ENCODE measurements around the gene CMIP. TPM values are rescaled to one million over a fixed set of nuclear protein-coding genes. Genes with fewer than 3 reads are reported as not detected.

CMIP gene
- total RNA-seq, 1 donor from 2014 or later = 72.7 TPM

DNA sequence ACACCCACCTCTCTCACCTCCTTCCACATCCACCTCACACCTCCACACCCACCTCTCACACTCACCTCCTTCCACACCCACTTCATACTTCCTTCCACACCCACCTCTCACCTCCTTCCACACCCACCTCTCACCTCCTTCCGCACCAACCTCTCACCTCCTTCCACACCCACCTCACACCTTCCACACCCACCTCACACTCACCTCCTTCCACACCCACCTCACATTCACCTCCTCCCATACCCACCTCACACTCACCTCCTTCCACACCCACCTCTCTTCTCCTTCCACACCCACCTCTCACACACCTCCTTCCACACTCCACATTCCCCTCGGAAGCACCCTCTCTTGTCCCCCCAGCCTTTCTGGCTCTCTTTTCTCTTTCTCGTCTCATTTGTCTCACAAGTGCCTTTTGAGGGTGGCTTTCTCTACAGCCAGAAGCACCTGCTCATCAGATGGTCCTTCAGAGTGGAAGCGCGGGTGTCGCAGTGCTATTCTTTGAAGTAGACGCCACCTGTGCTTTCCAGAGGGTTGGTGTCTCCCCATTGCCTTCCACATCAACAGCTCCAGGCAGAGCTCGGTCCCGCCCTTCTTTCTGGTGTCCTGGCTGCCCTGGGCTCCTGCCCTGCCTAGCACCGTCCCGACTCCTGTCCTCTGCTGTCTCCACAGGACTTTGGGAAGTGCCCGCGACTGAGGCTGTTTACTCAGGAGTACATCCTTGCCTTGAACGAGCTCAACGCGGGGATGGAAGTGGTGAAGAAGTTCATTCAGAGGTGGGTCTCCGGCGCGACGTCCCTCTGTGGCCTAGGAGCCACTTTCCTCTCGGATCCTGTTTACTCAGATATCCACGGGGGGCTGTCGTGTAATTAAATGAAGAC, 225.1 kb downstream of the CMIP start:
- intact Hi-C loops (cut with DNase I) = no loop called here
- DNase-seq (ENCODE audit: low spot score) (no peak), ATAC-seq (no peak)

DNA sequence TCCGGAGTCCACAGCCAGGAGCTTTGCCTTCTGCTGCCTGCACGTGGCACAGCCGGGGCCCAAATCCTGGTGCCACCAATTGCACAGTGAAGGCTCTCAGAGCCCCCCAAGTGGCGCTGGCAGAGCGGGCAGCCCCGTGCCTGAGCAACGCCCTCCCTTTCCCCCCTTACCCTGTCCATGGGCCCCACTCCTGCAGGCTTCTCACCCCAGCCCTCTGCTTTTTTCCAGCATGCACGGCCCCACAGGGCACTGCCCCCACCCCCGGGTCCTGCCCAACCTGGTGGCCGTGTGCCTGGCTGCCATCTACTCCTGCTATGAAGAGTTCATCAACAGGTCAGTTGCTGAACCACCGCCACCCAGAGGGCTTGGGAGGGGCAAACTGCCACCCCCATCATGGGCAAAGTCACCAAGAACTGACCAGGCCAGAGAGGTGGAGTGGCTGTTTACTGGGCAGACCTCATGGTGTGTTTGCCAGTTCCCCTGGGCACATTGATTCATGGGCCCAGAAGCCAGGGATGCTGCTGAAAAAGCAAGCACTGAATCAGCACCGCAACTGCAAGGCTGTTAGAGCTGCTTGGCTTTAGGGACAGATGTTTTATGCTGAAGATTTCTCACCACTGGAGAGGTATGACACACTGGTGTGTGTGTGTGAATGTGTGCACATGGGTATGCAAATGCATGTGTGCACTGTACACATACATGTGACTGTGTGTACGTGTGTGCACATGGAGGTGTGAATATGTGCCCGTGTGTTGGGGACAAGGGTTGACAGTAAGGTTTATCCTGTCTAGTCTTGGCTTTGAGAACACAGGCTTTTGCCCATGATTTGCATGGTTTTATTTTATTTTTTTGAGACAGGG, 227.4 kb downstream of the CMIP start:
- DNase-seq (ENCODE audit: low spot score) (no peak), ATAC-seq (no peak)
- intact Hi-C loops (cut with DNase I) = no loop called here

DNA sequence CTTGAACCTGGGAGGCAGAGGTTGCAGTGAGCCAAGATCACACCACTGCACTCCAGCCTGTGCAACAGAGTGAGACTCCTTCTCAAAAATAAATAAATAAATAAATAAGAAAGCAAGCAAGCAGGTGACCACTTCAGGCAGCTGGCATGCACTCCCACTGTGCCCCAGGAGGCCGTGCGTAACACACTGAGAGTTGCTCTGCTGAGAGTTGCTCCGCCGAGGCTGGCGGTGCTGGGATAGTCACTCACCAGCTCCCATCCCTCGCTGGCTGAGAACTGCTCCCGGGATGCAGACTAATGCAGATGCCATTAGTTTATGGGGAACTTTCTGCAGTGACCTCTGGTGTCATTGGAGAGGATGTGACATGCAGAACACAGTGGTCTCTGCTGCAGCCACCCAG, 228.8 kb downstream of the CMIP start:
- intact Hi-C loops (cut with DNase I) = no loop called here
- DNase-seq (ENCODE audit: low spot score) (no peak), ATAC-seq (no peak)

DNA sequence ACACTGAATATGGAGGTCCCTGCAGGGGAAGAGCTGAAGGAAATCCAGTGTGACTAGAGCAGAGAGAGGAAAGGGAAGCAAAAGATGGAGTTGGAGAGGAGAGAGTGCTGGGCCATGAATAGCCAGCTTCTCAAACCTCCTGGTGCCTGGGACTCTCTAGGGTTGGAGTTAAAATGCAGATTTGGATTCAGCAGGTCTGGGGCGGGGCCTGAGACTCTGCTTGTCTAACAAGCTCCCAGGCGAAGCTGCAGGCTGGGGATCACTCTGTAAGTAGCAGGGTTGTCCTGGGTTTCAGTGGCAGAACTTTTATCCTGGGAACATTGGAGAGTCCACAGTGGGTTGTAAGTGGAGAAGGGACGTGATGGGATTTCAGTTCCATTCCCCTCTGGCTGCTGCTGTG, 231.1 kb downstream of the CMIP start:
- DNase-seq (ENCODE audit: low spot score) (no peak), ATAC-seq (no peak)
- intact Hi-C loops (cut with DNase I) = no loop called here

DNA sequence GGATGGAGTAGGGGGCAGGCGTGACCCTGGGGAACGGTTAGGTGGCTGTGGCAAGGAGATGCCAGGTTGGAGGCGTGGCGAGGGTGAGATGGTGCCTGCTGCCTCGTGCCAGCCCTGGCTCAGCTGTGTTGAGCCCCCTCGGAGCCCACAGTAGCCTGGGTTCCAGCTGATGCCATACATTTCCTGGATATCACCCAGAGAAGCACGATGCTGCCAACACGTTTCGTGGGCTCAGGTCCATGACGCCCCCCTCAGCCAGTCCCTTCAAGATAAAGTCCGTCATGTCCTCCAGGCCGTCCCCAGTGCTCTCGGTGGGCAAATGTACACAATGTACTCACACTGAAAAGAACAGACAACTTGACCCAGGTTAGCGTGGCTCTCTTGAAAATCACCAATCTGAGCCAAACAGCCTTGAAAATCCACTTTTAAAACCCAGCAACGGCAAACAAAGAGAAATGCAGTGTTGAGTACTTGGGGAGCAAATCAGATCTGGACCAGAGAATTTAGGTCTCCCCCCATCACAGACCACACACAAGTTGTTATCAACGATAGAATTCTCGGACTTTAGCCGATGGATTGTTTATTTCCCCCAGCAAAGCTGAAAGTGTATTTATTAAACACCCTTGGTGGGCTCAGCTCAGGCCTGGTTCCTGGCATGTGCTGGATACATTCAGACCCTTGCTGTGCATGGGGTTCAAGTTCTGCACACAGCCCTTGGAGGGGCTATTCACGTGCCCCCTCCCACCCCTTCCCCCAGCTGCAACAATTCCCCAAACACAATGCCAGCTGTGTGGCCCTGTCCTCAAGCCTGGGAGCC, 231.7 kb downstream of the CMIP start:
- ATAC-seq (peak; percentile 47), DNase-seq (ENCODE audit: low spot score) (no peak)
- intact Hi-C loops (cut with DNase I) = no loop called here

DNA sequence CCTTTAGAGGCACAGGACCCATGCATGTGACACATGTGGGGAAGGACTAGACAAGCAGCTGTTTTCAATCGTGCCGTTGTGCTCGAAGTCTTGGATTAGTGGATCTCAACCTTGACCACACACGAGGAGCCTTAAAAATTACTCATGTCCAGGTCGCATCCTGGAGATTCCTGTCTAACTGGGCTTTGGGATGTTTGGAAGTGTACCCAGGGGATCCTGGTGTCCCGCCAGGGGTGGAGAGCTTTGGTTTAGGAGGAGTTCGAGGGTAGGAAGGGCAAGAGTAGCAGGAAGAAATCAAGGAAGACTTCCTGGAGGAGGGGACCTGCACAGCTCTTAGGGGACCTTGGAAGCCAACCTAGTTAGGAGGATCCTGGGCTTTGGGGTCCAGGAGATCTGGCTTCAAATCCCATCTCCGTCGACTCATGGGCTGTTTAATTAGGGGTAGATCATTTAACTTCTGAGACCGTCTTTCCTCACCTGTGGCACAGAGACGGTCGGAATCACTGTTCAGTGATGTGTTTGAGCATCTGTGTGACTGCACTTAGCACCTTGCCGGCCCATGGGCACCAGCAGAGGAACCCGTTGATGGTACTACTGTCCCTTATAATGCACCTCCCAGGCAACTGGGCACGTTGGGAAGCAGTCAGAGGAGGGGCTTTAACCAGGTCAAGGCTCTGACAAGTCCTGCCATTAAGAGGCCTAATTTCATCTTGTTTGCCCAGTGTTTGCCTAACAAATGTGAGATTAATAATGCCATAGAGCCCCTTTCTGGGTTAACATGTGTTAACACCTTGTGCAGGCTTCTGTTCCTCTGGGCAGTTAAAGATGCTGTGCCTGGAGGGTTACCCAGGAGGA, 232.5 kb downstream of the CMIP start:
- DNase-seq (ENCODE audit: low spot score) (no peak), ATAC-seq (no peak)
- intact Hi-C loops (cut with DNase I) = no loop called here

DNA sequence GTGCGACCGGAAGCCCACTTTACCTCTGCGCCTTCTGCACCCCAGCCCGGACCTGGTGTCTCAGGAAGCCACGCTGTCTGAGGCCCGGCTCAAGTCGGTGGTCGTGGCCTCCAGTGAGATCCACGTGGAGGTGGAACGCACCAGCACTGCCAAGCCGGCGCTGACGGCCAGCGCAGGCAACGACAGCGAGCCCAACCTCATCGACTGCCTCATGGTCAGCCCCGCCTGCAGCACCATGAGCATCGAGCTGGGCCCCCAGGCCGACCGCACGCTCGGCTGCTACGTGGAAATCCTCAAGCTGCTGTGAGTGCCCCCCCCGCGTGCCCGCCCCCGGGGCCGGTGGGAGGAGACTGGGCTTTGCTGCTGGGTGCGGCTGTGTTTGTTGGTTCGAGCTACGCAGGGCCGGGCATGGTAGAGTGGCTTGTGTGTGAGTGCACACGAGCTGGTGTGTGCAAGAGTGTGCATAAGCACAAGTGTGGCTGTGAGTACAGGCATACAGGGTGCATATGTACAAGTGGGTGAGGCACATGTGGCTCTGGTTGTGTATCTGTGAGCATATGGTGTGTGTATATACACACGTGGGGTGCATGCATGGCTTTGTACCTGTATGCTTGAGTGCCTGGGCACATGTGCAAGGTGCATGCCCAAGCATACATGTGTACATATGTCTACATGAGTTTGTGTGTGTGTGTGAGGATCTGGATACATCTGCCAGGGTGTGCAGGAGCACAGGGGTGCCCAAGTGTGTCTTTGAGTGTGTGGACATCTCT, 233.9 kb downstream of the CMIP start:
- ATAC-seq (peak; percentile 1), DNase-seq (ENCODE audit: low spot score) (no peak)
- intact Hi-C loops (cut with DNase I) = no loop called here

DNA sequence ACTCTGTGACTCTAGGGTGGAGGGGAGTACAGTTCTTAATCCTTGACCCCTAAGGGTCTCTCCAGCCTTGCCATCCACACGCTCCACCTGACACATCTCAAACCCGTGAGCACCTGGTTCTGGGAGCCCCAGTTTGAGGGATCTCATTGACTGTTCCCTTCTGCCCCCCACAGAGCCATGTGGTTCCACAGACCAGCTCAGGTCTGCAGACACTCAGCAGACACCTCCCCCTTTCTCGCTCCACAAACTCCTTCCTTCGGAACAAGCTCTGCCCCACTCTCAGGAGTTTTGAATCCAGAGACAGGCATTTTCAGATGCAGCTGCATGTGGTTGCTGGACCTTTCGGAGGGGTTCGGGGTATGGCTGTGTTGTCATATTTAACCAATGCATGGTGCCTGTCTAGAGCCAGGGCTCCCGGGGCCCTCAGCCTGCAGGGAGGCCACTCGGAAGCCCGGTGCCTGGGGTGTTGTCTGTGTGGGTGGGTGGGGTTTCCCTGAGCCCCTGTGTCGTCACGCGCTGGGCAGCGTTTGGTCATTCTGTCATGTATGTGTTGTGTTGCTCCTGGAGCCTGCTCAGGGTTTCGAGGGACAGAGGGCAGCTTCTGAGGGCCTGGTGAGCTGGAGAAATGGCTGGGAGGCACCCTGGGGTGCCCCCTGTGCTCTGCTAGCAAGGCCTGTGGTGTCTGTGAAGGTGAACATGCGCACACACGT, 235.3 kb downstream of the CMIP start:
- DNase-seq (ENCODE audit: low spot score) = no peak
- ATAC-seq = peak; percentile 8
- intact Hi-C loops (cut with DNase I) = no loop called here

DNA sequence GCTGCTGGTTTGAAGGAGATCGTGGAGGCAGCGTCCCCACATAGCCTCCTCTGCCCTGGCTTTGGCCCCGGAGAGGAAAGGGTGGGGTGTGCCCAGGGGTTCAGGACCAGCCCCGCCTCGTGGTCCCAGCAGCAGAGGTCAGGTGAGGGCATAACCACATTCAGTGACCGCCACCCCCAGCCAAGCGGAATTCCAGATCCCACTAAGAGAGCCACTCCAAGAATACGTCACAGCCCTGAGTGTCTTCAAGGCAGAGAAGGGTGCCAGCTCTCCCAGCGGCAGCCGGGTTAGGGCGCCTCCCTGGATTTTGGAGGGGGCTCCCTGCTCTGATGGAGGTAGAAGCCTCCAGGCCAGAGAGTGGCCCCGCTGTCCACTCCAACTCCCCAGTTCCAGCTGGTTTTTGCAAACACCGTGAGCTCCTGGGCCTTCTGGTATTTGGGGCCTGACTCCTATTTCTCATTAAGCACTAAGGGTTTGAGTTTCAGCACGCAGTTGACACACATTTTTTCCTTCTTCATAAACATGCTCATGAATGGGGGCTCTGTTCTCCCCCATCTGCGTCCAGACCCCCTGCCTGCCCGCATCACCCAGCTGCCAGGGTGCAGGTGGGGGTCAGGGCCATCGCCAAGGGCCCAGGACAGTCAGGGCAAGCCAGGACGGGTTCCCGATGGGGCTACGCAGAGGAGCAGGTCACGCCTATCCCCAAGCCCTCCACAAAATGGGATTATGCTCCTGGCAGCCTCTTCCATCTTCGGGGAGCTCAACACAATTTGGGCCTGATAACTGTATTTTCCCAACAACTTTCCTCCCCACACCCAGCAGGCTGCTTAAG, 236.1 kb downstream of the CMIP start:
- intact Hi-C loops (cut with DNase I) = no loop called here
- ATAC-seq (peak; percentile 74), DNase-seq (ENCODE audit: low spot score) (no peak)

DNA sequence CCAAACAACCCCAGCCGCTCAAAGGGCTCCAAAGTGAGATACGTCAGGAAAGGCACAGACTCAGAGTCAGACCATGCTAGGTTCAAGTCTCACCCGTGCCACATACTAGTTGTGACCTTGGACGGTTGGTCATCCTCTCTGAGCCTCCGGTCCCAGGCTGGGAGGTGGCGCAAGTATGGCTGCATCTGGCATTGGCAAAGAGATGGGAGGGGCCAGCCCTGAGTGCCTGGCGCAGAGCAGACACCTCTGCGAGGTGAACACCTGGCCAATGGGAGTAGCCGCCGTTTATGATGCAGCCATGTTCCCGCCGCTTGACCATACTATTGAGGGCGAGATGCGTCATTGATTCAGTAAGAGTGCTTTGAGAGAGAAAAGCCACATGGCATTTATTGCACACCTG, 236.7 kb downstream of the CMIP start:
- no peak for ATAC-seq
- DNase-seq (ENCODE audit: low spot score) = no peak
- intact Hi-C loops (cut with DNase I) = no loop called here

DNA sequence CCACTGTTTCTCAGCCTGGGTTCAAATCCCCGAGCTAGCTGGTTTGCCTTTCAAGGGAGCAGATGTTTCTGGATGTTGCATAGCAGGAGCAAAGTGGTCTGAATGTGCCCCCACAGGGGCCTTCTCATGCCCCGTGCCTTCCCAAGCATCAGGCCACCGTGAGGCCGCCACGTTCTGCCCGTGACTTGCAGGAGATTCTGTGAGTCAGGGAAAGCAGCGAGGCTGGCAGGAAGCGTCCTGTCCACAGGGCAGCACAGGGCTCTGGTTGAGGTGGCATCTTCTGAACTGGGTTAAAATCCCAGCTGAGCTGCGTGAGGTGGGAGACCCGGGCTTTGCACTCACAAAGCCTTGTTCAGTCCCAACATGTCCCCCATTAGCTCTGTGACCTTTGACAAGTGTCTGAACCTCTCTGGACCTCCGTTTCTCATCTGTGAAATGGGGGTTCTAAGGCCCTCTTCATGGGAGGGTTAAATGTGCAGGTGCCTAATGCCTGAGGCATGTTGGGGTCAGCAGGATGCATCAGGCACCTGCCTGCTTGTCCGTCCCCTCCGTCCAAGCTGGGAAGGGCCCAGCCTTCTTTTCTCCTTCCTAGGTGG, 239.7 kb downstream of the CMIP start:
- no peak for DNase-seq (ENCODE audit: low spot score)
- no peak for ATAC-seq
- intact Hi-C loops (cut with DNase I) = no loop called here

DNA sequence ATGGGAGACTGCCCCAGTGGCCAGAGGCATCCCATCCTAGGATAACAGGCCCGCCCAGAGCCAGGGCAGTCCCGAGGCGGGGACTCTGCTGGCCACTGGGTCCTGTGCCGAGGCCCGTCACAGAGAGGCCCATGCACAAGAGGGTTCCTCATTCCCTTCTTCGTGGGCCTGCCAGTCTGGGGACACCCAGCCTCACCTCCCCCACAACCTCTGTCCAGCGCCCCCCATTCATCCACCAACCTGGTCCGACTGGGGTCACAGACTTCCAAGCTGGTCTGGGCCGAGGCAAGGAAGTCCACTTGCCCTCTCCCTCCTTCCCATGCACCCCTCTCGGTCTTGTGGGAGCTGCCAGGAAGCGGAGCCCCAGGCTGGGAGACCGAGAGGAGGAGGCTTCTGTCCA, 240.3 kb downstream of the CMIP start:
- no peak for ATAC-seq
- intact Hi-C loops (cut with DNase I) = no loop called here
- no peak for DNase-seq (ENCODE audit: low spot score)

DNA sequence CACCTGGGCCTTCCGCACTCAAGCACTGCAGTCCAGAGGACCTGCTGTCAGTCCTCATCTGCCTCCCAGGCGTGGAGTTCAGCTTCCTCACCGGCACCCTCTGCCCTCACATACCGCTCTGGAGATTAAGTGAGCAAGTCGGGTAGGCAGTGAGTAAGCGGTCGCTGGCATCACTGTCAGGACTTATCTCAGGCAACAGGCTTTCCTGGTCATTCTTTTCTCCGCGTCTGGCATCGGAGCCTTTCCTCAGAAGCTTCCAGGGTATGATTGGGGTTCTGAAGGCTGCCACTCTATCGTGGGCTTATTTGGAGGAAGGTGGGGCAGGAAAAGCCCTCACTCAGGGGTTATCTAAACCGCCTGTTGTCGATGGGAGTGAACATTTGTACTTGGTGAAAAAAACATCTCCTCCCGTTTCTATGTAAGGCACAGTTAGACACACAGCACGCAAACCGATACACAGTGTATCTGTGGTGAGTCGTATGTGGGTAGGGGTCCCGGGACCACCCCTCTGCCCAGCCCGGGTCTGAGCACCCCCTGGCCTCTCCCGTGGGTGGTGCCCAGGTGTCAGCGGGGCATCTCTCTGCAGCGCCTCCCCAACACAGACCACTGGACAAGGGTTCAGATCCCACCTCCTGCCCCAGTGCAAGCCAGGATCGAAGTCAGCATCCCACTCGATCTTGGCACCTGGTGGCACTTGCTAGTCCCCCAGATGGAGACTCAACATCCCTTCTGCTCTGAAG, 242.0 kb downstream of the CMIP start:
- no peak for ATAC-seq
- intact Hi-C loops (cut with DNase I) = no loop called here

DNA sequence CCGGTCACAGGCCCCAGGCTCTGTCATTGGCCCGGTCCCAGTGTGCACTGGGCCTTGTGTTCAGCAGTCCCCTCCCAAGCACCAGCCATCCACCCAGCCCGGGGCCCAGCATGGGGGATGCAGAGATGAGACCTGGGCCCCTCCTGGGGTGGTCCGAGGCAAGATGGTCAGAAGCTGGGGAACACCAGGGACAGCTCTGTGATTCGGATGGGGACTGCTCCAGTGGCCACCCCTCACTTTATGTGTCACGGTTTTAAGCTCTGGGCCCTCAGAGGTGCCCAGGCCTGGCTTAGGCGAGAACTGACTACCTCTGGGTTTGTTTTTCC, 242.5 kb downstream of the CMIP start:
- intact Hi-C loops (cut with DNase I) = no loop called here
- ATAC-seq (peak; percentile 19), DNase-seq (ENCODE audit: low spot score) (no peak)

More for the DNA sequence above, 242.0 kb downstream of the CMIP start:
- no peak for DNase-seq (ENCODE audit: low spot score)

DNA sequence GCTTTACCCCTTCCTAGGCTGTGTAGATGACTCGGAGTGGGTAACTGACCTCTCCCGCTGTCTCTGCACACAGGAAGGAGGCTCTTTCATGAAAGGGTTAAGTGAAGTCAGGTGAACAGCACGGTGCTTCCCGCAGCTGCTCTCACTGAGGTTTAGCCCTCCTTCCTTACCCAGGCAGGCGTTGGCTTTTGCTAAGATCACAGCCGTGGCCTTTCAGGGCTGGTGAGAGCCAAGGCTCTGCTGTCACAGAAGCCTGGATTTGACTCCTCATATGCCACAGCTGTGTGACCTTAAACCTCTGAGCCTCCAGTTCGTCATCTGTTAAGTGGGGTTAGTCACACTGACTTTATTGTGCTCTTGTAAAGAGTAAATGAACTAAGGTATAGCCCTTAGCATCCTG, 243.6 kb downstream of the CMIP start:
- ATAC-seq (no peak), DNase-seq (ENCODE audit: low spot score) (no peak)
- intact Hi-C loops (cut with DNase I) = no loop called here
